Activated naive CD8-positive, alpha-beta T cell treated with anti-CD3 and anti-CD28 coated beads for 36 hours (primary cell): ENCODE measurements around the gene AMELY. TPM values are rescaled to one million over a fixed set of nuclear protein-coding genes. Genes with fewer than 3 reads are reported as not detected.
"Not testable (repeated sequence)": the region's sequence is repeated elsewhere in the genome, so short reads cannot be mapped to it uniquely, and the experiment has no call there.

Experiments used
- DNase-seq: peaks from one replicate; pipeline ENCODE4 v3.0.0; 2021
- H3K27ac Mint-ChIP-seq: one replicate; pipeline ENCODE4 v1.8.0; 2022; ENCODE audit warnings: mild to moderate bottlenecking, moderate library complexity, mixed read lengths
- H3K27me3 Mint-ChIP-seq: one replicate; pipeline ENCODE4 v1.8.0; 2022; ENCODE audit warnings: mild to moderate bottlenecking, mixed read lengths
- H3K36me3 Mint-ChIP-seq: one replicate; pipeline ENCODE4 v1.8.0; 2021; ENCODE audit warnings: mild to moderate bottlenecking, mixed read lengths
- H3K4me1 Mint-ChIP-seq: one replicate; pipeline ENCODE4 v1.8.0; 2021; ENCODE audit warnings: mixed read lengths
- H3K4me3 Mint-ChIP-seq: one replicate; pipeline ENCODE4 v1.8.0; 2022; ENCODE audit warnings: mild to moderate bottlenecking, moderate library complexity, mixed read lengths
- H3K9me3 Mint-ChIP-seq: one replicate; pipeline ENCODE4 v1.8.0; 2022; ENCODE audit warnings: mixed read lengths
- total RNA-seq, 2 experiments: library from RNA; stranded (reverse); gene quantifications; one replicate each; pipeline ENCODE4 v1.2.3, GENCODE V29; 2021

Gene AMELY, protein sequence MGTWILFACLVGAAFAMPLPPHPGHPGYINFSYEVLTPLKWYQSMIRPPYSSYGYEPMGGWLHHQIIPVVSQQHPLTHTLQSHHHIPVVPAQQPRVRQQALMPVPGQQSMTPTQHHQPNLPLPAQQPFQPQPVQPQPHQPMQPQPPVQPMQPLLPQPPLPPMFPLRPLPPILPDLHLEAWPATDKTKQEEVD
- total RNA-seq: not detected

DNA sequence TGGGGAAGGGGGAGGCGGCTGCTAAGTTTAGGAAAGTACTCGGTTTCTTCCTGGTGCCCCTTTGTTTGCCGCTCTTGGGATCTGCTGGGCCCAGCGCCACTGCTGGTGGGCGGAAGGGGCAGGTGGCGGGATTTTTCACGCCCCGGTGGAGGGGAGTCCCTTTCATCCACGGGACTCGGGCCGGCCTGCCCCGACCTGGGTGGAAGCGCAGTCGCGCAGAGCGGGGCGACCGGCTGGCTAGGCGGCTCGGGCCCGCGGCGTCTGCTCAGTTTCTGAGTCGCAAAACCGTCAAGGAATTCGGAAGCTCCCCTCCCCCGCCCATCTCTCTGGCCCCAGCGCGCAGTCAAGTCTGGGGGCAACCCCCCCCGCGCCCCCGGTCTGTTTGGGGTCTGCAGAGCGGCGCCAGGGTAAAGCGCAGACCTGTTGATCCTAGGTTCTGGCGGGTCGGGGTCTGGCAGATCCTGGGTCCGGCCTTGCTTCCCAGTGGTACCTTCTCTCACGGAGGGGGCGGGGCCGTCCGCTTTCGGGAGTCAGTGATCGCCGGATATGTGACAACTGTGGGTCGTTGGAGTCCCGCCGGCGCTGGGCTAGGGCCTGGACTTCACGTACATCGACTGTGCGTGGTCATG is at the start of gene AMELY:
Gene AMELY, minus strand, starts transcription at position 500 of the 629 bp plus-strand sequence. CDS start 39,144 bp downstream, outside the sequence.
- Mint-ChIP-seq H3K9me3 (no peaks in the 10 kb centered on the region), H3K4me3 (peak within 1 kb of the TSS; percentile 37), H3K27me3 (peaks cover 51% of the 10 kb centered on the region), H3K4me1 (peaks cover 10% of the 10 kb centered on the region), H3K36me3 (no peaks in the 10 kb centered on the region), H3K27ac (no peak within 1 kb of the TSS)
- no peak for DNase-seq

DNA sequence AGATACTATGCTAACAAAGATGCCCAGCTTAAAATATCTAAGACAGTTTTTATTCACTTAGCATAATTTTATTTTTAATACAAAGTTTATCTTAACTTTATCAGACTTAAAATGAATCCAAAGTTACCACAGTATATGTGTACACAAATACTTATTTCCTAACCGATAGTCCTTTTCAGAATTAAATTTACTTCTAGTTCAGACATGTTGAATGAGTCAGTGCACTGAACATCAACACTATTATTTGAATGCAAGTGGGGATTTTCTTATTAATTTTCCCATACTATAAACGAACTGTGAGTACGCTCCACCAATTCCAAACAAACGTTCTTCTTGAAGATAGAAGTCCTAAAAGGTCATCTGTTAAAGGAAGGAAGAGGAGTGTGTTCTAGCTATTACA is 38.4 kb upstream of the AMELY start:
- Mint-ChIP-seq H3K9me3 (no peaks in the 10 kb centered on the region), H3K27ac (no peak overlapping the region), H3K4me3 (no peak overlapping the region), H3K36me3 (no peaks in the 10 kb centered on the region), H3K4me1 (no peaks in the 10 kb centered on the region), H3K27me3 (peaks cover 4% of the 10 kb centered on the region)
- no peak for DNase-seq

DNA sequence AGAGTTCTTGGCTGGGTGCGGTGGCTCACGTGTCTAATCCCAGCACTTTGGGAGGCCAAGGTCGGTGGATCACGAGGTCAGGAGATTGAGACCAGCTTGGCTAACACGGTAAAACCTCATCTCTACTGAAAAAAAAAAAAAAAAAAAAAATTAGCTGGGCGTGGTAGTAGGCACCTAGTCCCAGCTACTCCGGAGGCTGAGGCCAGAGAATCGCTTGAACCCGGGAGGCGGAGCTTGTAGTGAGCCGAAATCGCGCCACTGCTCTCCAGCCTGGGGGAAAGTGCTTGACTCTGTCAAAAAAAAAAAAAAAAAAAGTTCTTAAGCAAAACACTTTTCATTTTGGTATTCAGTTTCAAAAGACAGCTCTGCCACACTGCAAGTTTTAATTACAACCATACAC is 36.8 kb upstream of the AMELY start:
- H3K4me1 Mint-ChIP-seq: no peaks in the 10 kb centered on the region
- no peak for DNase-seq
- H3K9me3 Mint-ChIP-seq: no peaks in the 10 kb centered on the region
- H3K36me3 Mint-ChIP-seq: no peaks in the 10 kb centered on the region
- H3K27ac Mint-ChIP-seq: no peak overlapping the region
- H3K4me3 Mint-ChIP-seq: no peak overlapping the region
- H3K27me3 Mint-ChIP-seq: peaks cover 5% of the 10 kb centered on the region

DNA sequence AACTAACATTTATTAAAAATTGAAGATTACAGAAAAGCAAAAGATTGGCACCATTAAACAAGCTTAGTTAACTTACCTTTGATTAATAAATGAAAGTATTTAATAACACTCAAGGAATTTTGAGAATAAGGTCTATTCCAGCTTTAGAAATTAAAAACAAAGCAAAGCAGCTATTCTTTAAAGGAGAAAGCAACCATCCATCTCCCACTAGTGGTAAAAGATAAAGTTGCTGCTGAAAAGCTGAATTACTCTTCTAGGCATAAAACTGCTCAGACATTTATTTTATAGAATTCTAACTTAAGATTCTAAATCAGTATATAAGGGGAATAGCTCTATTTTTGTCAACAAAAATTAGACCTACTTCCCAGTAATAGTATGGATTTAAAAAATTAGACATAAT is 36.1 kb upstream of the AMELY start:
- no peak for DNase-seq
- Mint-ChIP-seq H3K27ac (no peak overlapping the region), H3K27me3 (peaks cover 5% of the 10 kb centered on the region), H3K4me3 (no peak overlapping the region), H3K36me3 (no peaks in the 10 kb centered on the region), H3K9me3 (no peaks in the 10 kb centered on the region), H3K4me1 (no peaks in the 10 kb centered on the region)

DNA sequence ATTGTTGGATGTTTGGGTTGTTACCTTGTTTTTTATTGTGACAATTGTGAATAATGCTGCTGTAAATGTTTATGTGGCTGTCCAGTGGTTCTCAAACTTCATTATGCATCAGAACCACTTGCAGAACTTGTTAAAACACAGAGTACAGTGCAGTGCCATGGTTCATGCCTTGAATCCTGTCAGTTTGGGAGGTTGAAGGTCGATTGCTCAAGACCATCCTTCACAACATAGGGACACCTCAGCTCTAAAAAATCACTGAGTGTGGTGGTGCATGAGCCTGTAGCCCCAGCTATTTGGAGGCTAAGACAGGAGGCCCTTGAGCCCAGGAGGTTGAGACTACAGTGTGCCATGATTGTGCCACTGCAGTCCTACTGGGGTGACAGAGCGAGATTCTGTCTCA is 23.9 kb upstream of the AMELY start:
- H3K9me3 Mint-ChIP-seq: no peaks in the 10 kb centered on the region
- H3K27me3 Mint-ChIP-seq: peaks cover 3% of the 10 kb centered on the region
- DNase-seq: no peak
- no peaks in the 10 kb centered on the region for H3K36me3 Mint-ChIP-seq
- H3K4me3 Mint-ChIP-seq: no peak overlapping the region
- H3K4me1 Mint-ChIP-seq: no peaks in the 10 kb centered on the region
- no peak overlapping the region for H3K27ac Mint-ChIP-seq

DNA sequence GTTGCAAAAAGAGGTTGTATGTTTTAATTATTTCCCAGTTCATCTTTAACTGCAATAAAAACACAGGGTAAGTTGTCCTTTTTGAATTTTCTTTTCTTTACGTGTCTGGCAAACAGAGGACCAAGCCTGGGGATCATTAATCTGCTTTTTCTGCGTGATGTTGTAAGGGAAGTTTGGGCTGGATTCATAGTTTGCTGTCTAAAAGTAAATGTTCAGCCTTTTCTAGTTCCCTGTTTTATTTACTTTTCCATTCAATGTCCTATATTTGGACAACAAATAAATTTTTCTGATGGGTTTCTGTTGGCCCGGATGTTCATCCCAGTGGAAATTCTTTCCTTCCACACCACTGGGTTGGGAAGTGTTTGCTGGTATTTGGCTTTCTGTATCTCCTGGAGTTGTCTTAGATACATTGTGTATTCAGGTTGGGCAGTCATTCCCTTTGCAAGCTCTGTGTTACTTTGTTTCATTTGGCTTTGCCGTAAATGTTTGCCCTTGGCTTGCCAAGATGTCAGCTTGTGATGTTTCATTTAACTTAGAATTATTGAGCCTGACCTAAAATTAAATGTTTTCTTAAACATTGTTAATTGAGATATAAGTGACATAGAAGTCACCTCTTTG is 20.3 kb upstream of the AMELY start:
- Mint-ChIP-seq H3K27me3 (peaks cover 3% of the 10 kb centered on the region), H3K36me3 (no peaks in the 10 kb centered on the region), H3K4me3 (no peak overlapping the region), H3K27ac (no peak overlapping the region), H3K4me1 (no peaks in the 10 kb centered on the region), H3K9me3 (no peaks in the 10 kb centered on the region)
- DNase-seq: no peak

DNA sequence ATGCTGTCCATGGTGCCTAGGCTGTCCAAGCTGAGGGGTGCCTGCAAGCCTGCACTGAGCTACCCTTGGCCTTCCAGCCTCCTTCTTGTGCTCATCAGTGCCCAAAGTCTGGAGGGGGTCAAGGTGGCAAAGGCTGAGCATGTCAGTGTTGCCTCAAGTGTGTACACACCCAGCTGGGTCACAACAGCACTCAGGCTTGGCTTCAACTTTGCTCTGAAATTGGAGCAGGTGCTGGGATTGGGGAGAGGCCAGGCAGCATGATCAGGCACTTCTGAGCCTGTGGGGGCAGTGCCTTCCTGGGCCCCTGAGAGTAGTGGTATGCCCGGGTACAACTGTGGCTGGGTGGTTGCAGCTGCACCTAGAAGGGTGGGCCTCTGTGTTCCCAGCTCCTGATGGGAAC is 17.7 kb upstream of the AMELY start:
- Mint-ChIP-seq H3K4me3 (no peak overlapping the region), H3K27me3 (peaks cover 3% of the 10 kb centered on the region), H3K36me3 (no peaks in the 10 kb centered on the region), H3K9me3 (no peaks in the 10 kb centered on the region), H3K27ac (no peak overlapping the region), H3K4me1 (no peaks in the 10 kb centered on the region)
- DNase-seq: no peak

DNA sequence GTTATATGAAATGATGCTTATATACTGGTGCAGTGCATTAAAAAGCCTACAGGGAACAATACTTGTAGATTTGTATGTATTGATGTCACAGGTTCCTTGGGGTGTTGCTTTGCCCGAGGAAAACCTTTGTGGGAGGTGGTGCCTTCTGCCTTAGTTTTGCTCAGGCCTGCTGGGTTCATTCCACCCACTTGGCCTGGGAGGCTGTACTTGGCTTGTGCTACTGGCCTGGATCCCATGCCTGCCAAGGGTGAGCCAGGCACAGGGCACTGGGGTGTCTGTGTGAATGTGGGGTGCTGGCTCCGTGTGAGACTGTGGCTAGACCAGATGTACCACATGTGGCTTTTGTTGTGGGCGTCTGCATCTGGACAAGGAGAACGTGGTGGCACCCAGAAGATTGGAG is 16.7 kb upstream of the AMELY start:
- H3K27ac Mint-ChIP-seq: no peak overlapping the region
- DNase-seq: no peak
- H3K36me3 Mint-ChIP-seq: no peaks in the 10 kb centered on the region
- no peaks in the 10 kb centered on the region for H3K9me3 Mint-ChIP-seq
- no peaks in the 10 kb centered on the region for H3K4me1 Mint-ChIP-seq
- no peaks in the 10 kb centered on the region for H3K27me3 Mint-ChIP-seq
- H3K4me3 Mint-ChIP-seq: no peak overlapping the region

DNA sequence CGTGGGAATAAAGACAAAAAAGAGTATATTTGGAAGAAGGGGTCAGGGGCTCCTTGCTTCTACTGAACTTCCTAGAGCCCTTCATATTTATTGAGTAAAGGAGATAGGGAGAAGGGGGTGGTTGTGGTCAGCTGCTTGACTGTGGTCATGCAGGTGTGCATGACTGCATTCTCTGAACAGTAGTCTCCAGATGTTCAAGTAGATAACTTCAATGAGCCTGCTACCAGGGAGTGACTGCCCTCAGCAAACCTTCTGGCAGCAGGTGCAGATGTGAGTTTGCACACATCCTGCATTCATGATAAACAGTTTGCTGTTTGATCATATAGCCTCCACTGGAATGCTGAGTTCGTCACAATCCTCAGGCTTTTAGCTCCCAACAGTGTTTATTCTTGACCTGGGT is 9.5 kb upstream of the AMELY start:
- Mint-ChIP-seq H3K27ac (no peak overlapping the region), H3K36me3 (no peaks in the 10 kb centered on the region), H3K27me3 (no peaks in the 10 kb centered on the region), H3K4me3 (no peak overlapping the region), H3K9me3 (peaks cover 2% of the 10 kb centered on the region), H3K4me1 (no peaks in the 10 kb centered on the region)
- DNase-seq: no peak

DNA sequence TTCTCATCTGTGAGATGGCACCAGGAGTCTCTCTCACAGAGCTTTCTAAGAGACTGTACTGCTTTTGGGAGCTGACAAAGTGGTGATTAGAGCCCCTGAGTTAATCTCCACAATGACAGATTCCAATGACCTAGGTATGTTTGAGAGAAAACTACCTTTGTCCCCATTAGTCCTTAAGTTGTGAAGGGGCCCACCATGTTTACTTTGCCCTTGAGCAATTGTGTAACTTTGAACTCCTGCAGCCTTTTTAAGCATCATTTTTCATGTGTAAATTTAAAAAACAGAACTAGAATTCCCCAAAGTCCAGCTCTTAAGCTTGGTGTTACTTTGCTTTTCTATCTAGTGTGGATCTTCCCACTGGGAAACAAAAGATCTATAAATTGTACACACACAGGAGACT is 1.8 kb upstream of the AMELY start:
- H3K4me3 Mint-ChIP-seq: no peak overlapping the region
- DNase-seq: no peak
- no peaks in the 10 kb centered on the region for H3K36me3 Mint-ChIP-seq
- peaks cover 45% of the 10 kb centered on the region for H3K27me3 Mint-ChIP-seq
- no peaks in the 10 kb centered on the region for H3K9me3 Mint-ChIP-seq
- H3K4me1 Mint-ChIP-seq: peaks cover 10% of the 10 kb centered on the region
- no peak overlapping the region for H3K27ac Mint-ChIP-seq

DNA sequence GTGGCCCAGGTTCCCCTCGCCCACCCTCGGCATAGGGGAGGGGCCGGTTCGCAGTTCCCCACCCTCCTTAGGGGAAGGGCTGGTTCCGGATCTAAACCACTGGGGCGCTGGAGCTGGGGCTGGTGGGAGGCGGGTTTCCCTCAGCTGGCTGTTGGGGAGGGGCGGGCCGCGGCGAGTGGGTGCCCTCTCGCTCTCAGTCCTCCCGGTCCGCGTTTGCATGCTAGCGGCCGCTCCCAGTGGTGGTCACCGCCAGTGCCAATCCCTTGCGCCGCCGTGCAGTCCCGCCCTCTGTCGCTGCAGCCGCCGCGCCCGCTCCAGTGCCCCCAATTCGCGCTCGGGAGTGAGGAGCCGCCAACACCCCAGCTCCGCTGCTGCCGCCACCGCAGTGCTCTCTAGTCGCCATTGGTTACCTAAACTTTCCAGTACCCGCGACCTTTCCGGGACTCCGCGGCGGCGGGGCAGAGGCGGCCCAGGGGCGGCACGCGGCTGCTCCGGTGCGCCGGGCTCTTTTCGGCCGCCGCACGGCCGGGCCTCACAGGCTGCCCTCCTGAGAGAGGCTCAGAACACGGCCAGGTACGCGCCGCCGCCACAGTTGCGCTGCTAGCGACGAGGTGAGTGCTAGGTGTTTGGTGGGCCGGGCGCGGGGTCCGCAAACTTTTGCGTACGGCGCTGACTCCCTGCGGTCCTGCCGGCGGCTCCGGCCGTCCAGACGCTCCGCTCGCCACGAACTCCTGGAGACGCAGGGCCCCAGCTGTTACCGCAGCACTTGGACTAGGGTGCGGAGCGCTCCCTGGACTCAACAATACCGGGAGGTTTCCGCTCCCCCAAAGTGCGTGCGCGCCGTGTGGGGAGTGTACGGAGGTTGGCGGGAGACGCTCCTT is 940 bp downstream of the AMELY start, which contains the start of gene TBL1Y:
Gene TBL1Y, plus strand, starts transcription at position 326 of the 881 bp plus-strand sequence. CDS start 114,388 bp downstream, outside the sequence.
- peak within 1 kb of the TSS; percentile 37 for H3K4me3 Mint-ChIP-seq
- peak; percentile 14 for DNase-seq
- H3K36me3 Mint-ChIP-seq: no peaks in the 10 kb centered on the region
- H3K27ac Mint-ChIP-seq: no peak within 1 kb of the TSS
- no peaks in the 10 kb centered on the region for H3K9me3 Mint-ChIP-seq
- peaks cover 10% of the 10 kb centered on the region for H3K4me1 Mint-ChIP-seq
- peaks cover 51% of the 10 kb centered on the region for H3K27me3 Mint-ChIP-seq

DNA sequence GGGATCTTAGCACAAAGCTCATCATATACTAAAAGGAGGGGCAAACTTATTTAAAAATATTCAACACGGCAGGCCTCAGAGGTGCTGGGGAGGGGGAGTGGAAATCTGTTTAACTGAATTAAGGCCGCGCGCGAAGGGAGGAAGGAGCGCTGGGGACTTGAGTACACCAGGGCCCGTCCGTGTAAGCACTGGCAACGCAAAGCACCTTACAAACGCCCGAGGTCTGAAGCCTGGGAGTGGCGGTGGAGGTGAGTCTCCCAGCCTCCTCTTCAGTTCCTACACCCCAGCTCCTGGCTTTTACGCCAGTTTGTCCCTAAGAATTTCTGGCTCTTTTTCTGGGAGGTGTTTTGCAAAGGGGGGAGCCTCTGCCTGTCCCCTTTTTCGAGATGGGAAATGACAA is 1.7 kb downstream of the AMELY start:
- peak overlapping the region; percentile 37 for H3K4me3 Mint-ChIP-seq

DNA sequence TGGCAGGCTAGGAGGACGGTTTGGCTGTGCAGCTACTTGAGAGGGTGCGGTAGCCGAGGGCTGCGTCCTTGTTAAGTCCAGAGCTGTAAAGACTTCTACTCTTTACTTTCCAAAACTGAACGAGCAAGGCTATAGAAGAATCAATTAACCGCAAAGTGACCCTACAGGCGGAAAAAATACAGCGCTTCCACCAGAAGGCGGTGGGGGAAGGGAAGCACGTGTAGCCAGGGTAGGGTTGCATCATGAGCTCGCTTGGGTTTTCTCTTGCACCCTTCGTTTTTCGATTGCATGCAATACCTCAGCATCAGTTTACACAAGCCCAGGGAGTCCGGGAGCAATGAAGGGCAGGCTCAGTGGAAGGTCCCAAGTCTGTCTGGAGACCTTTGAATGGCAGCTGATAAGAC is 2.4 kb downstream of the AMELY start:
- DNase-seq: peak; percentile 6
- Mint-ChIP-seq H3K36me3 (no peaks in the 10 kb centered on the region), H3K4me1 (peaks cover 10% of the 10 kb centered on the region), H3K27me3 (peaks cover 47% of the 10 kb centered on the region), H3K4me3 (peak overlapping the region; percentile 37), H3K9me3 (no peaks in the 10 kb centered on the region), H3K27ac (no peak overlapping the region)

More for the DNA sequence above, 1.7 kb downstream of the AMELY start:
- no peak for DNase-seq
- Mint-ChIP-seq H3K27me3 (peaks cover 51% of the 10 kb centered on the region), H3K27ac (no peak overlapping the region), H3K36me3 (no peaks in the 10 kb centered on the region), H3K4me1 (peaks cover 10% of the 10 kb centered on the region), H3K9me3 (no peaks in the 10 kb centered on the region)

DNA sequence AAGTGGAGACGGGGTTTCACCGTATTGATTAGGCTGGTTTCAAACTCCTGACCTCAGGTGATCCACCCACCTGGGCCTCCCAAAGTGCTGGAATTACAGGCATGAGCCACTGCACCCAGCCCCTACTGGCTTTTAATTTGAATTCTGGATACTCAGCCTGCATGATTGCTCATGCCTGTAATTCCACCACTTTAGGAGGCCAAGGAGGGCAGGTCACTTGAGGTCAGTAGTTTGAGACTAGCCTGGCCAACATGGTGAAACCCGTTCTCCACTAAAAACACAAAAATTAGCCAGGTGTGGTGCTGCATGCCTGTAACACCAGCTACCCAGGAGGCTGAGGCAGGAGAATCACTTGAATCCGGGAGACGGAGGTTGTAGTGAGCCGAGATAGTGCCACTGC is 3.5 kb downstream of the AMELY start:
- Mint-ChIP-seq H3K4me1 (peaks cover 10% of the 10 kb centered on the region), H3K27me3 (peaks cover 37% of the 10 kb centered on the region)
- H3K27ac Mint-ChIP-seq, H3K9me3 Mint-ChIP-seq, H3K36me3 Mint-ChIP-seq, DNase-seq, H3K4me3 Mint-ChIP-seq: not testable (repeated sequence)

DNA sequence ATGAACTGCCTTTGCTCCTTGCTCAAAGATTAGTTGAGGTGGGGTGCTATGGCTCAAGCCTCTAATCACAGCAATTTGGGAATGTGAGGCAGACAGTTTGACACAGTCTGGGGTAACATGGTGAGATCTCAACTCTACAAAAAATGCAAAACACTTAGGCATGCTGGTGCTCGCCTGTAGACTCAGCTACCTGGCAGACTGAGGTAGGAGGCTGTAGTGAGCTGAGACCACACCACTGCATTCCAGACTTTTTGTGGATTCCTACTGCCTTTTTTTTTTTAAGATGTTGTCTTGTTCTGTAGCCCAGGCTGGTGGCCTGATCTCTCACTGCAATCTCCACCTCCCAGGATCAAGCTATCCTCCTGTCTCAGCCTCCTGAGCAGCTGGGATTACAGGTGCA is 4.0 kb downstream of the AMELY start:
- peaks cover 34% of the 10 kb centered on the region for H3K27me3 Mint-ChIP-seq
- H3K36me3 Mint-ChIP-seq: no peaks in the 10 kb centered on the region
- H3K27ac Mint-ChIP-seq: no peak overlapping the region
- peaks cover 10% of the 10 kb centered on the region for H3K4me1 Mint-ChIP-seq
- no peak overlapping the region for H3K4me3 Mint-ChIP-seq
- H3K9me3 Mint-ChIP-seq: no peaks in the 10 kb centered on the region
- DNase-seq: no peak
